ENCODE data around the gene TMEM190.
"Not testable (repeated sequence)": the region's sequence is repeated elsewhere in the genome, so short reads cannot be mapped to it uniquely, and the experiment has no call there.

The TMEM190 gene

GRCh38 chr19:55390461-55390880 is 13.8 kb downstream of the TMEM190 start:
- no peak for DNase-seq (ENCODE audit: low read depth in 2 of 2)

GRCh38 chr19:55391191-55391670 is 14.6 kb downstream of the TMEM190 start:
- DNase-seq (ENCODE audit: low read depth in 2 of 2) = no peak

- no peak for DNase-seq (ENCODE audit: low read depth in 2 of 2)
Observed at GRCh38 chr19:55391702-55392615, 15.3 kb downstream of the TMEM190 start.

GRCh38 chr19:55392820-55393761 is 16.5 kb downstream of the TMEM190 start:
- DNase-seq (ENCODE audit: low read depth in 2 of 2) = no peak

GRCh38 chr19:55398200-55398925 is 21.7 kb downstream of the TMEM190 start:
- no peak for DNase-seq (ENCODE audit: low read depth in 2 of 2)

GRCh38 chr19:55400281-55401087 is 23.9 kb downstream of the TMEM190 start:
- DNase-seq (ENCODE audit: low read depth in 2 of 2) = no peak

GRCh38 chr19:55401390-55401789 is 24.8 kb downstream of the TMEM190 start:
- not testable (repeated sequence) for DNase-seq (ENCODE audit: low read depth in 2 of 2)

- no peak for DNase-seq (ENCODE audit: low read depth in 2 of 2)
Observed at GRCh38 chr19:55402509-55402908, 25.9 kb downstream of the TMEM190 start.

GRCh38 chr19:55405638-55406037 is 29.0 kb downstream of the TMEM190 start:
- no peak for DNase-seq (ENCODE audit: low read depth in 2 of 2)

- no peak for DNase-seq (ENCODE audit: low read depth in 2 of 2)
Observed at GRCh38 chr19:55406091-55406825, 29.6 kb downstream of the TMEM190 start.

- no peak for DNase-seq (ENCODE audit: low read depth in 2 of 2)
Observed at GRCh38 chr19:55406826-55407549, 30.4 kb downstream of the TMEM190 start.

GRCh38 chr19:55407550-55407799 is 30.8 kb downstream of the TMEM190 start, which contains the start of gene UBE2S:
Gene UBE2S, minus strand, starts transcription at chr19:55407788. Its CDS starts 199 bp downstream, at chr19:55407589.
- DNase-seq (ENCODE audit: low read depth in 2 of 2) = not testable (repeated sequence)

GRCh38 chr19:55407800-55408532 is 31.3 kb downstream of the TMEM190 start:
- peak; percentile 94 to 95 for DNase-seq (ENCODE audit: low read depth in 2 of 2)

- DNase-seq (ENCODE audit: low read depth in 2 of 2) = no peak
Observed at GRCh38 chr19:55408533-55408872, 31.9 kb downstream of the TMEM190 start.

GRCh38 chr19:55409179-55409578 is 32.6 kb downstream of the TMEM190 start:
- not testable (repeated sequence) for DNase-seq (ENCODE audit: low read depth in 2 of 2)

- no peak for DNase-seq (ENCODE audit: low read depth in 2 of 2)
Observed at GRCh38 chr19:55410168-55410567, 33.5 kb downstream of the TMEM190 start.

GRCh38 chr19:55418185-55418584 is 41.6 kb downstream of the TMEM190 start:
- no peak for DNase-seq (ENCODE audit: low read depth in 2 of 2)

GRCh38 chr19:55419103-55419502 is 42.5 kb downstream of the TMEM190 start:
- no peak for DNase-seq (ENCODE audit: low read depth in 2 of 2)
